Transverse colon (tissue), 4 donors: ENCODE data around the gene STX7.

ENCODE experiments used
- EP300 ChIP-seq: sonication (generic); formaldehyde crosslinking; IDR thresholded peaks from one replicate; pipeline ENCODE4 v1.6.1; 2017; ENCODE audit warnings: antibody characterized with exemption, low read depth
- POLR2A ChIP-seq: fragments of 450-650 bp; IDR thresholded peaks from one replicate; pipeline ENCODE4 v1.6.1; 2016; ENCODE audit warnings: antibody characterized with exemption, mild to moderate bottlenecking, moderate library complexity
- POLR2AphosphoS5 ChIP-seq, 3 donors: sonication (generic); formaldehyde crosslinking; IDR thresholded peaks; one replicate each; pipeline ENCODE4 v1.6.1; 2016; ENCODE audit warnings: antibody characterized with exemption in 3 of 3
- TF ChIP-seq, protein P1 (sequence below), 5 experiments: fragments of 200-600 bp in 3 of 5; fragments of 450-650 bp in 2 of 5; sonication (generic) in 3 of 5; IDR thresholded peaks; 1 replicate in 2 of 5; 2 replicates in 3 of 5; pipeline ENCODE4 v1.5.1; 2016 to 2017; ENCODE audit warnings: antibody characterized with exemption in 5 of 5, inconsistent platforms in 3 of 5, mild to moderate bottlenecking in 2 of 5, moderate library complexity in 1 of 5

GRCh38 chr6:132537145-132537544, 24.2 kb upstream of the STX7 start:
- TF ChIP-seq EP300 (no peak), POLR2A (no peak), POLR2AphosphoS5 (IDR thresholded peaks at IDR 0.05) (no peak)
- TF ChIP-seq, protein P1, sequence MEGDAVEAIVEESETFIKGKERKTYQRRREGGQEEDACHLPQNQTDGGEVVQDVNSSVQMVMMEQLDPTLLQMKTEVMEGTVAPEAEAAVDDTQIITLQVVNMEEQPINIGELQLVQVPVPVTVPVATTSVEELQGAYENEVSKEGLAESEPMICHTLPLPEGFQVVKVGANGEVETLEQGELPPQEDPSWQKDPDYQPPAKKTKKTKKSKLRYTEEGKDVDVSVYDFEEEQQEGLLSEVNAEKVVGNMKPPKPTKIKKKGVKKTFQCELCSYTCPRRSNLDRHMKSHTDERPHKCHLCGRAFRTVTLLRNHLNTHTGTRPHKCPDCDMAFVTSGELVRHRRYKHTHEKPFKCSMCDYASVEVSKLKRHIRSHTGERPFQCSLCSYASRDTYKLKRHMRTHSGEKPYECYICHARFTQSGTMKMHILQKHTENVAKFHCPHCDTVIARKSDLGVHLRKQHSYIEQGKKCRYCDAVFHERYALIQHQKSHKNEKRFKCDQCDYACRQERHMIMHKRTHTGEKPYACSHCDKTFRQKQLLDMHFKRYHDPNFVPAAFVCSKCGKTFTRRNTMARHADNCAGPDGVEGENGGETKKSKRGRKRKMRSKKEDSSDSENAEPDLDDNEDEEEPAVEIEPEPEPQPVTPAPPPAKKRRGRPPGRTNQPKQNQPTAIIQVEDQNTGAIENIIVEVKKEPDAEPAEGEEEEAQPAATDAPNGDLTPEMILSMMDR (IDR thresholded peaks at IDR 0.05): no peak
